Esophagus muscularis mucosa (tissue), 4 donors: ENCODE results near the gene ZNF76.

ENCODE experiments used
- CTCF ChIP-seq, 3 experiments: fragments of 200-600 bp in 2 of 3; fragments of 450-650 bp in 1 of 3; sonication (generic) in 2 of 3; IDR thresholded peaks; one replicate each; pipeline ENCODE4 v1.5.1; 2017 to 2019; ENCODE audit warnings: antibody characterized with exemption in 3 of 3, mild to moderate bottlenecking in 2 of 3, moderate library complexity in 1 of 3
- EP300 ChIP-seq: sonication (generic); formaldehyde crosslinking; IDR thresholded peaks from one replicate; pipeline ENCODE4 v1.6.1; 2017; ENCODE audit warnings: antibody characterized with exemption
- POLR2A ChIP-seq: fragments of 450-650 bp; IDR thresholded peaks from one replicate; pipeline ENCODE4 v1.6.1; 2017; ENCODE audit warnings: antibody characterized with exemption, moderate library complexity, mild to moderate bottlenecking, low read depth
- POLR2AphosphoS5 ChIP-seq, 2 donors: sonication (generic); formaldehyde crosslinking; IDR thresholded peaks; one replicate each; pipeline ENCODE4 v1.6.1; 2017; ENCODE audit warnings: antibody characterized with exemption in 2 of 2

GRCh38 chr6:35234901-35235300 lies 24.6 kb upstream of the ZNF76 start:
- no peak for TF ChIP-seq POLR2A
- TF ChIP-seq CTCF (IDR thresholded peaks at IDR 0.05) = no peak
- TF ChIP-seq POLR2AphosphoS5 (IDR thresholded peaks at IDR 0.05) = no peak
- no peak for TF ChIP-seq EP300
